Kidney epithelial cell (primary cell): ENCODE results near the gene ST6GAL1. TPM values are rescaled to one million over a fixed set of nuclear protein-coding genes. Genes with fewer than 3 reads are reported as not detected.

Experiments used
- DNase-seq: peaks from one replicate; pipeline ENCODE4 v3.0.0-alpha.2; 2010; ENCODE audit warnings: low read depth
- H3K27me3 ChIP-seq: 2 replicates; pipeline ENCODE4 v1.6.0; 2011; ENCODE audit warnings: low read length; ENCODE audit not compliant: control insufficient read depth, insufficient read depth
- H3K36me3 ChIP-seq: 2 replicates; pipeline ENCODE4 v1.5.1; 2011; ENCODE audit warnings: low read length; ENCODE audit not compliant: control insufficient read depth, insufficient read depth
- H3K4me3 ChIP-seq: 2 replicates; pipeline ENCODE4 v1.5.1; 2011; ENCODE audit warnings: low read depth, mild to moderate bottlenecking, control low read depth, low read length
- CTCF ChIP-seq: IDR thresholded peaks from 2 replicates; pipeline ENCODE4 v1.5.1; 2011; ENCODE audit warnings: mild to moderate bottlenecking, moderate library complexity, low read length, control low read depth, inconsistent platforms; ENCODE audit not compliant: insufficient read depth, poor library complexity, severe bottlenecking
- total RNA-seq: library from RNA; depleted of rRNA; stranded (reverse); fragments of >200 nt; gene quantifications from 2 replicates; pipeline ENCODE4 v1.2.3, GENCODE V29; 2015

The ST6GAL1 gene
- total RNA-seq, 1 donor from 2014 or later = 44.7 TPM

GRCh38 chr3:187088701-187089100 is 158.4 kb downstream of the ST6GAL1 start:
- H3K4me3 ChIP-seq = no peak overlapping the region
- no peak for TF ChIP-seq CTCF
- DNase-seq = no peak
- no peaks in the 10 kb centered on the region for H3K36me3 ChIP-seq
- no peaks in the 10 kb centered on the region for H3K27me3 ChIP-seq

- TF ChIP-seq CTCF = no peak
- DNase-seq = no peak
- Histone ChIP-seq H3K27me3 (no peaks in the 10 kb centered on the region), H3K36me3 (no peaks in the 10 kb centered on the region), H3K4me3 (no peak overlapping the region)
Measured at GRCh38 chr3:187093320-187093719, 163.0 kb downstream of the ST6GAL1 start.

DNA sequence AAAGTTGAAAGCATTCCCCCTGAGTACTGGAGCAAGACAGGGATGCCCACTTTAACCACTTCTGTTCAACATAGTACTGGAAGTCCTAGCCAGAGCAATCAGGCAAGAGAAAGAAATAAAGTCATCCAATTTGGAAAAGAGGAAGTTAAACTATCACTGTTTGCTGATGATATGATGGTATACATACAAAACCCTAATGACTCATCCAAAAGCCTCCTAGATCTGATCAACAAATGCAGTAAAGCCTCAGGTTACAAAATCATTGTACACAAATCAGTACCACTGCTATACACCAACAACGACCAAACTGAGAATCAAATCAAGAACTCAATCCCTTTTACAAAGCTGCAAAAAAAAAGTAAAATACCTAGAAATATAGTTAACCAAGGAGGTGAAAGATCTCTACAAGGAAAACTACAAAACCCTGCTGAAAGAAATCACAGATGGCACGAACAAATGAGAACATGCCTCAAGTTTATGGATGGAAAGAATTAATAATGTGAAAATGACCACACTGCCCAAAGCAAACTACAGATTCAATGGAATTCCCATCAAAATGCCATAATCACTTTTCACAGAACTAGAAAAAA is 168.7 kb downstream of the ST6GAL1 start:
- no peaks in the 10 kb centered on the region for H3K27me3 ChIP-seq
- no peak for TF ChIP-seq CTCF
- H3K36me3 ChIP-seq = no peaks in the 10 kb centered on the region
- no peak overlapping the region for H3K4me3 ChIP-seq
- DNase-seq = no peak

DNA sequence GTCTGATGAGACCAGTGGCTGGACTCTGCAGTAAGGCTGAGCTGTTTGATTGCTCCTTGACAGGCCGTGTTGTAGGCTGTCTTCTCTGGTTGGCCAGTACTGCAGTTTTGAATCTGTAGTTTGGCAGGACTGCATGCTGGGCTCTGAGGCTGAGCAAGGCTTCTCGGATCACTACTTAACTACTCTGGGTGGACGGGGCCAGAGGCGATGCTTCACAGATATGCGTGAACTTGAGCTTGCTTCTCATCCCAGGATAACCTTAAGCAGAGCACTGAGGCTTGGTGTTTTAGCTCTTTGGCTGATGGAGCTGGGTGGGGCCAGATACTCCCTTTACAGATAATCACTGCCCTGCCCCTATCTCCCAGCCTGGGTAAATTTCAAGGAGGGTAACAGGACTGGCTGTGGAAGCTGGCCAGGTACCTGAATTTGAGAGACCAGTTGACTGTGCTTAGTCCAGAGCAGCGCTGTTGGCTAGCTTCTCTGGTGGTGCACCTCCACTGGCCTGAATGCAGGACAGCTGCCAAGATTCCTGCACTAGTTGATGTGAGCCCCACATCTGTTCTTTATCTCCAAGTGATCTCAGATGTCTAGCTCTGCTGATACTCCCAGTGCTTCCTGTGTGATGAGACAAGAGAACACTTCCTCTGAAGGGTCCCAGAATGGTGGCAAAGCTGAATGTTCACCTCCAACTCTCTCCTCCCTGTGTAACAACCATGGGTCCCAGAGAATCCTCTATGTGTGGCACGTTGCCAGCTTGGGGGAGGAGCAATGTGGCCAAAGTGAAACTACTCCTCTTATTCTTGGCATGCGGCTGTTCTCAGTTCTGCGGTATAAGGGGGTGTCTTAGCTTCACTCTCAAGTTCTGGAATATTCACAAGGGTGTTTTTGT is 171.1 kb downstream of the ST6GAL1 start:
- Histone ChIP-seq H3K36me3 (no peaks in the 10 kb centered on the region), H3K4me3 (no peak overlapping the region), H3K27me3 (no peaks in the 10 kb centered on the region)
- DNase-seq = peak; percentile 16
- no peak for TF ChIP-seq CTCF

DNA sequence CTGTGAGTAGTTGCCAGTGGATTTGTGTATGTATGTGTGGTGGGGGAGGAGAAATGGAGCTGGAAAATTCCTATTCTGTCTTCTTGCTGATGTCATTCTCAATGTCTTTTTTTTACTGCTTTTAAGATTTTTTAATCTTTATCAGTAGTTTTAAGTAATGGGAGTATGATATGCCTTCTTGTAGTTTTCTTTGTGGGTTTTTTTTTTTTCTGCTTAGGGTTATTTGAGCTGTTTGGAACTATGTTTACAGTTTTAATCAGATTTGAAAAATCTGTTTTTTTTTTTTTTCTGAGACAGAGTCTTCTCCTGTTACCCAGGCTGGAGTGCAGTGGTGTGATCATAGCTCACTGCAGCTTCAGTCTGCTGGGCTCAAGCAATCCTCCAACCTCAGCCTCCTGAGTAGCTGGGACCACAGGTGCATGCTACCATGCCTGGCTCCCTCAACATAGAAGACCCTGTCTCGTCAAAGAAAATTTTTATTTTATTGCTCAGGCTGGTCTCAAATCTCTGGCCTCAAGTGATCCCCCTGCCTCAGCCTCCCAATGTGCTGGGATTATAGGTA is 171.8 kb downstream of the ST6GAL1 start:
- H3K36me3 ChIP-seq = no peaks in the 10 kb centered on the region
- H3K27me3 ChIP-seq = no peaks in the 10 kb centered on the region
- TF ChIP-seq CTCF = no peak
- DNase-seq = no peak
- H3K4me3 ChIP-seq = no peak overlapping the region
